Measurements from ENCODE around the gene LILRB2. TPM values are rescaled to one million over a fixed set of nuclear protein-coding genes. Genes with fewer than 3 reads are reported as not detected.
"Not testable (repeated sequence)": the region's sequence is repeated elsewhere in the genome, so short reads cannot be mapped to it uniquely, and the experiment has no call there.

LILRB2 gene
- polyA plus RNA-seq, 4 donors, result 0.88 to 1.8 (median 1.5) TPM

GRCh38 chr19:54275951-54276350 lies 5.0 kb downstream of the LILRB2 start:
- no peak for DNase-seq (ENCODE audit: low read depth in 4 of 4, low spot score in 2 of 4)

GRCh38 chr19:54274516-54274915 lies 6.4 kb downstream of the LILRB2 start:
- not testable (repeated sequence) for DNase-seq (ENCODE audit: low read depth in 4 of 4, low spot score in 2 of 4)

GRCh38 chr19:54273821-54274220 lies 7.1 kb downstream of the LILRB2 start:
- DNase-seq (ENCODE audit: low read depth in 4 of 4, low spot score in 2 of 4), result no peak

- not testable (repeated sequence) for DNase-seq (ENCODE audit: low read depth in 4 of 4, low spot score in 2 of 4)
Observed at GRCh38 chr19:54272181-54272580, 8.7 kb downstream of the LILRB2 start.

GRCh38 chr19:54271587-54271986 lies 9.3 kb downstream of the LILRB2 start:
- not testable (repeated sequence) for DNase-seq (ENCODE audit: low read depth in 4 of 4, low spot score in 2 of 4)

GRCh38 chr19:54271106-54271505 lies 9.8 kb downstream of the LILRB2 start:
- DNase-seq (ENCODE audit: low read depth in 4 of 4, low spot score in 2 of 4), result no peak

- DNase-seq (ENCODE audit: low read depth in 4 of 4, low spot score in 2 of 4), result no peak
Observed at GRCh38 chr19:54268936-54269335, 12.0 kb downstream of the LILRB2 start.

GRCh38 chr19:54266133-54266532 lies 14.8 kb downstream of the LILRB2 start:
- DNase-seq (ENCODE audit: low read depth in 4 of 4, low spot score in 2 of 4), result peak; percentile 58 to 85 (median 64)

GRCh38 chr19:54262470-54262869 lies 18.4 kb downstream of the LILRB2 start:
- no peak for DNase-seq (ENCODE audit: low read depth in 4 of 4, low spot score in 2 of 4)

GRCh38 chr19:54262066-54262465 lies 18.8 kb downstream of the LILRB2 start:
- DNase-seq (ENCODE audit: low read depth in 4 of 4, low spot score in 2 of 4), result no peak

GRCh38 chr19:54257116-54257480 lies 23.8 kb downstream of the LILRB2 start, which contains the start of gene LILRB5:
Gene LILRB5, minus strand, starts transcription at chr19:54257273. Its CDS starts 80 bp downstream, at chr19:54257193.
- no peak for DNase-seq (ENCODE audit: low read depth in 4 of 4, low spot score in 2 of 4)

- no peak for DNase-seq (ENCODE audit: low read depth in 4 of 4, low spot score in 2 of 4)
Observed at GRCh38 chr19:54256250-54257115, 24.4 kb downstream of the LILRB2 start.

GRCh38 chr19:54255105-54255775 lies 25.7 kb downstream of the LILRB2 start:
- DNase-seq (ENCODE audit: low read depth in 4 of 4, low spot score in 2 of 4), result no peak

GRCh38 chr19:54254195-54254906 lies 26.6 kb downstream of the LILRB2 start:
- DNase-seq (ENCODE audit: low read depth in 4 of 4, low spot score in 2 of 4), result no peak

GRCh38 chr19:54253331-54254194 lies 27.3 kb downstream of the LILRB2 start:
- DNase-seq (ENCODE audit: low read depth in 4 of 4, low spot score in 2 of 4), result no peak

GRCh38 chr19:54252845-54253244 lies 28.1 kb downstream of the LILRB2 start:
- no peak for DNase-seq (ENCODE audit: low read depth in 4 of 4, low spot score in 2 of 4)

GRCh38 chr19:54252243-54252642 lies 28.7 kb downstream of the LILRB2 start:
- DNase-seq (ENCODE audit: low read depth in 4 of 4, low spot score in 2 of 4), result no peak

- no peak for DNase-seq (ENCODE audit: low read depth in 4 of 4, low spot score in 2 of 4)
Observed at GRCh38 chr19:54248016-54248601, 32.8 kb downstream of the LILRB2 start.

GRCh38 chr19:54247106-54247930 lies 33.6 kb downstream of the LILRB2 start:
- no peak for DNase-seq (ENCODE audit: low read depth in 4 of 4, low spot score in 2 of 4)

Measured in left renal cortex interstitium (tissue), 4 donors.